Motor neuron (in vitro differentiated cells): ENCODE measurements around the gene BTRC. TPM values are rescaled to one million over a fixed set of nuclear protein-coding genes. Genes with fewer than 3 reads are reported as not detected.

Source experiments
- ATAC-seq, 8 experiments: fragments of 200-7000 bp; cut with Tn5 transposase; replicated peaks in 6 of 8; 2 replicates each; pipeline ENCODE4 v1.8.0; 2021; ENCODE audit warnings: mild to moderate bottlenecking in 8 of 8, moderate library complexity in 8 of 8
- H3K27ac ChIP-seq, 2 donors: fragments of 250-450 bp; sonication (Bioruptor Pico); 2 replicates each; pipeline ENCODE4 v1.9.0; 2021; ENCODE audit warnings: antibody characterized with exemption in 2 of 2, mild to moderate bottlenecking in 2 of 2, moderate library complexity in 1 of 2
- H3K4me1 ChIP-seq, 2 donors: fragments of 250-450 bp; sonication (Bioruptor Pico); replicated peaks in 1 of 2; 2 replicates each; pipeline ENCODE4 v1.6.1; 2021; ENCODE audit warnings: antibody characterized with exemption in 2 of 2, mild to moderate bottlenecking in 2 of 2, moderate library complexity in 1 of 2
- H3K4me3 ChIP-seq, 5 donors: fragments of 250-450 bp; sonication (Bioruptor Pico); 2 replicates each; pipeline ENCODE4 v1.9.0; 2021; ENCODE audit warnings: antibody characterized with exemption in 5 of 5, mild to moderate bottlenecking in 5 of 5, moderate library complexity in 4 of 5
- WGBS, 10 experiments: fragments of 450-650 bp; shearing (Covaris generic); methylation state at CpG; one replicate each; pipeline ENCODE4 v1.0.0; 2022; 5-methylcytosine and 5-hydroxymethylcytosine counted together
- in situ Hi-C, 9 experiments: fragments of 400-800 bp; cut with MboI; loops; one replicate each; pipeline ENCODE4 v1.15.0; 2021; ENCODE audit warnings: low sequenced_read_pairs in 9 of 9, low pct_unique_long_range_greater_than_20kb in 2 of 9; ENCODE audit not compliant: unreplicated experiment in 9 of 9
- total RNA-seq, 8 experiments: library from RNA; unstranded; fragments of 300-600 nt; gene quantifications; 2 replicates each; pipeline versions ENCODE4 v1.2.3 to v1.2.4, GENCODE V29; 2022

The BTRC gene
- total RNA-seq, 8 experiments from 2014 or later: 18.5 to 27.5 (median 20.1) TPM

DNA sequence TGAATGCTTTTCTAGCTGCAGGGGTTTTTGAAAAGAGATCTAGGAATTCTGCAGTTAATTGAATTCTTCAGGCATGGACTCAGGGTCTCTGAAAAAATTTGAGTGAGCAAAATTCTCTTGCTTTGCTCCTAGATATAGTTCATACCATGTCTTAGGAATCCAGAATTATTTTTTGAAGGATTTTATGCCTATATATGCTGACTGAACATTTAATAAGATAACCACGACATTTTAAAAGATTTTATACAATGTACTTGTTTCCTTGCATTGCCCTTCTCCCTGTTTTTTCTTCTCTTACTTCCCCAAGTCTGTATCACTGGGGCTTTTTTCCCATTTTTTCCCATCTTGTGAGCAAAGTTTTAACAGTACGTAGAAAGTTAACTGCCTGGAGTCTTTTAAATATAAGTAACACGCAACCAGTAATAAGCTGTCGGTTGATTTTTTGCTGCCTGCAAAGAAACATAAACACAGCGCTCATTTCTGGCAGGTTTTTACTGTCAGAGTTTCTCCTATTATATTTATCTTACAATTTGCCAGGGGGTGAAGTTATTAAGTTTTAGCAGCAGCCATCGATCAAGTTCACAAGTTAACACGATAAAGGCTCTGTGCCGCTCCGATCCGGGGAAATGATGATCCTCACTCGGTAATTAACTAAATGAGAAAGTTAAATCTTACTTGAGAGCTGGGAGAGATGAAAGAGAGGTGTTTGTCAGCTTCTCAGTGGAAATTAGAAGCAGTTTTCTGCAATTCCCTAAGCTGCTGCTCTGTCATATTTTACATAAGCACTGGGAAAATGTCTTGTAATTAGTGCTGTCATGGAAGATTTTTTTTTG is 153.1 kb downstream of the BTRC start:
- in situ Hi-C loops: no loop called here
- ATAC-seq: no peak
- Histone ChIP-seq H3K4me1 (no peaks in the 10 kb centered on the region), H3K4me3 (no peak overlapping the region), H3K27ac (no peak overlapping the region)
- WGBS, 10 experiments: 50 to 85% (median 73%) methylated on average over 2 to 11 of the region's 11 CpGs

DNA sequence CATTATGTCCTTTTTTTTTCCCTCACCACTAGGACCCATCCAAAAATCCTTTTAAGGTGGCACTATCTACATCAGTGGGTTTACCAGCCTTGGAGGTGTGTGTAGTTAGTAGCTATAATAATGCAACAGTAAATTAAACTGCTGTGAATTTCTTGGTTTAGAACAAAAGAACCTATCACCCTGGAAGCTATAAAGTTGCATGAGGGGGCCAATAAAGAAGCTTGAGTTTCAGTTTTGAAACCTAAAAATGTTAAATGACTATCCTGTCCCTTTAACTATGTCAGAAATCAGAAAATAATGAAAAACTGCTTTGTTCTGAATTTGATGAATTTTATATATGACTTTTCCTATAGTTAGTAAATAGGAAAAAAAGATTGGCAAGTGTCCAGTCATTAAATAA is 153.9 kb downstream of the BTRC start:
- in situ Hi-C loops: no loop called here
- Histone ChIP-seq H3K27ac (no peak overlapping the region), H3K4me3 (no peak overlapping the region), H3K4me1 (peaks cover 3 to 4% of the 10 kb centered on the region in 2 donors)
- no peak for ATAC-seq

GRCh38 chr10:101511938-101512337 is 158.0 kb downstream of the BTRC start:
- in situ Hi-C loops: no loop called here
- H3K4me3 ChIP-seq: no peak overlapping the region
- H3K4me1 ChIP-seq: peaks cover 3 to 4% of the 10 kb centered on the region in 2 donors
- ATAC-seq: no peak
- no peak overlapping the region for H3K27ac ChIP-seq

- no peak overlapping the region for H3K4me3 ChIP-seq
- no peak overlapping the region for H3K27ac ChIP-seq
- in situ Hi-C loops: no loop called here
- H3K4me1 ChIP-seq: peaks cover 3 to 4% of the 10 kb centered on the region in 2 donors
- peak in 5 of 8 experiments; percentile 32 to 65 (median 35) for ATAC-seq
Measured at GRCh38 chr10:101512738-101513137, 158.8 kb downstream of the BTRC start.

DNA sequence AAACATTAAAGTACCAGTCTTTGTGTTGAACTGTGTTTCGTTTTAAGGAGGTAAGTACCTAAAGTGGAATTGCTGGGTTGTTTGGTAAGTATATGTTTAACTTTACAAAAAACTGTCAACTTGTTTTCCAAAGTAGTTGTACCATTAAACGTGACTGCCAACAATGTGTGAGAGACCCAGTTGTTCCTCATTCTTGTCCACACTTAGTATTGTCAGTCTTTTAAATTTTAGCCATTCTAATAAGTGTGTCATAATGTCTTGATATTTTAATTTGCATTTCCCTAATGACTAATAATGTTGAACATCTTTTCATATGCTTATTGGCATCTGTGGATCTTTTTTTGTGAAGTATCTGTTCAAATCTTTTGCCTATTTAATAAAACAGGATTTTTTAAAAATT is 159.8 kb downstream of the BTRC start:
- ATAC-seq: no peak
- in situ Hi-C loops: no loop called here
- 40 to 100% (median 87%) methylated on average over 1 to 2 of the region's 2 CpGs; no CpG with 5 or more reads in 1 of the 10 experiments for WGBS, 10 experiments
- Histone ChIP-seq H3K27ac (no peak overlapping the region), H3K4me3 (no peak overlapping the region), H3K4me1 (peaks cover 3 to 4% of the 10 kb centered on the region in 2 donors)

DNA sequence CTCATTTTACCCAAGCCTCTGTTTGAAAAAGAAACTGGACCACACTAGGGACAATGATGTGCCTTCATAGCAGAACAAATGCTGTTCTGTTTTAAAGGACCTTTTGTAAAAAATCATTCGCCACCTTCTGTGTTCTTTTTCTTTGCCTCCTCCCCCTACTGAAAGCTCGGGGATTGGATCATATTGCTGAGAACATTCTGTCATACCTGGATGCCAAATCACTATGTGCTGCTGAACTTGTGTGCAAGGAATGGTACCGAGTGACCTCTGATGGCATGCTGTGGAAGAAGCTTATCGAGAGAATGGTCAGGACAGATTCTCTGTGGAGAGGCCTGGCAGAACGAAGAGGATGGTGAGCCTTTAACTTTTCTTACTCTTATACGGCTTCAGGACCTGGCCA is 171.9 kb downstream of the BTRC start:
- ATAC-seq: no peak
- WGBS, 10 experiments: 80 to 100% (median 97%) methylated on average over 1 to 6 of the region's 6 CpGs; no CpG with 5 or more reads in 1 of the 10 experiments
- Histone ChIP-seq H3K4me1 (no peaks in the 10 kb centered on the region), H3K4me3 (no peak overlapping the region), H3K27ac (no peak overlapping the region)
- in situ Hi-C loops: no loop called here

DNA sequence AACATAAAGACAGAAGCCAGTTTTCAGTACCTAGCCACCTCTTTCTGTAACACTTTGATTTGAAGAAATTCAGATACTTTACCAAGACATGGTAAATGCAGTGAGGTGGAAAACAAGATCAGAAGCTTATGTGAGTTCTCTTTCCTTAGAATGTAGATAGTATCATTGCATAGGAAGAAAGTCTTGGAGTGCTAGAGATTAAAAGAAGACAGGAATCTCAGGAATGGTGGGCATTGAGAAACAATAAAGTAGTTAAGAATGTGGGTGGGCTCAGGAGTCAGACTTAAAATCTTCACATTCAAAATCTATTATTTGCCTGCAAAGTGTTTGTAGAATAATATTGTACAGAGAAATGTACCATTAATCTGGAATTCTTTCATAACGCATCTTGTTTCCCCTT is 175.2 kb downstream of the BTRC start:
- 80 to 100% (median 100%) methylated on average over 1 of the region's 1 CpG; no CpG with 5 or more reads in 1 of the 10 experiments for WGBS, 10 experiments
- ATAC-seq: no peak

GRCh38 chr10:101529725-101530553 is 176.0 kb downstream of the BTRC start:
- H3K27ac ChIP-seq: no peak overlapping the region
- in situ Hi-C loops: no loop called here
- H3K4me1 ChIP-seq: no peaks in the 10 kb centered on the region
- H3K4me3 ChIP-seq: no peak overlapping the region
- 29 to 100% (median 86%) methylated on average over 1 to 3 of the region's 4 CpGs; no CpG with 5 or more reads in 3 of the 10 experiments for WGBS, 10 experiments
- peak in 1 of 8 experiments; percentile 78 for ATAC-seq

More for the DNA sequence above, 175.2 kb downstream of the BTRC start:
- Histone ChIP-seq H3K4me1 (no peaks in the 10 kb centered on the region), H3K27ac (no peak overlapping the region), H3K4me3 (no peak overlapping the region)
- in situ Hi-C loops: no loop called here

DNA sequence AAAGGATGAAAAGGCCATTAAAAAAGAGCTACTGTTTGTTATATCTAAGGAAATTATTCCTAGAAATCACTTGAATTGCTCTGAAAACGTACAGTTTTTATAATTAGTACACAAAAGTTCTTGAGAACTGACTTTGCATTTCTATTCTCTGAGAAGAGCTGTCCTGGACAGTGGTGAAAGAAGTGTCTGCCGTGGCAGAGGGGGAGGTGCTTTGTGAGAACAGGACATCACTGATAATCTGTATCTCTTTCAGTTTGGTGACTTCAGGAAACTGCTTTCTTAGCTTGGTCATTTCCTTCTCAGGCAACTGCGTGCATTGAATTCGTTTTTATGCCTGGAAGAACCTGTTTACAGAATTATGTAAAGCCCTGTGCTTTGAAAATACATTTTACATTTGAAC is 182.0 kb downstream of the BTRC start:
- H3K27ac ChIP-seq: no peak overlapping the region
- H3K4me3 ChIP-seq: no peak overlapping the region
- WGBS, 10 experiments: 20 to 90% (median 61%) methylated on average over 1 to 4 of the region's 4 CpGs
- ATAC-seq: no peak
- H3K4me1 ChIP-seq: peaks cover 0 to 2% of the 10 kb centered on the region in 2 donors
- in situ Hi-C loops: no loop called here

- no peak overlapping the region for H3K4me3 ChIP-seq
- in situ Hi-C loops: no loop called here
- peak in 2 of 8 experiments; percentile 26 to 36 for ATAC-seq
- peaks cover 0 to 2% of the 10 kb centered on the region in 2 donors for H3K4me1 ChIP-seq
- no peak overlapping the region for H3K27ac ChIP-seq
Measured at GRCh38 chr10:101536800-101537199, 182.8 kb downstream of the BTRC start.

DNA sequence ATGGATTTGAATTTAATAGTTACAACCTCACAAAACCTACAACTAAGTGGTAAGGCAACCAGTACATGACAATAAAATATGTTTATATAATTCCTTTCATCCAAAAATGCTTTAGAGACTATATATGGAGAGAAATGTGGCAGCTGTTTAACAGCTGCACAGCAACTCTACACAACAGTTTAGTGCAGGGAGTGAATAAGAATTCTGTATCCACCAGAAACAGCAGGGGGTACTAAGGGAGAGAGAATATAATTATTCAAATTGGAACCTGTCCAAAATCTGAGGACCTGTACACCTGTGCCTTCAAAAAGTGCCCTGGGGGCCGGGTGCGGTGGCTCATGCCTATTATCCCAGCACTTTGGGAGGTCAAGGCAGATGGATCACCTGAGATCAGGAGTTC is 184.5 kb downstream of the BTRC start:
- in situ Hi-C loops: no loop called here
- 90 to 95% methylated on average over 2 of the region's 2 CpGs; no CpG with 5 or more reads in 8 of the 10 experiments for WGBS, 10 experiments
- Histone ChIP-seq H3K27ac (no peak overlapping the region), H3K4me3 (no peak overlapping the region), H3K4me1 (peaks cover 0 to 2% of the 10 kb centered on the region in 2 donors)
- ATAC-seq: no peak

- ATAC-seq: peak in 1 of 8 experiments; percentile 56
- in situ Hi-C loops: no loop called here
- Histone ChIP-seq H3K27ac (no peak overlapping the region), H3K4me1 (no peaks in the 10 kb centered on the region), H3K4me3 (no peak overlapping the region)
Measured at GRCh38 chr10:101545898-101546297, 191.9 kb downstream of the BTRC start.

- ATAC-seq: no peak
- WGBS, 10 experiments: 100% methylated on average over 1 to 2 of the region's 2 CpGs; no CpG with 5 or more reads in 8 of the 10 experiments
- Histone ChIP-seq H3K27ac (no peak overlapping the region), H3K4me1 (peaks cover 0 to 10% of the 10 kb centered on the region in 2 donors), H3K4me3 (no peak overlapping the region)
- in situ Hi-C loops: loop anchor here in 5 of 9 experiments (25.0 kb wide), 2 partner anchors 239 to 339 kb away; no protein-coding TSS in a partner anchor
Measured at GRCh38 chr10:101550965-101551364, 197.0 kb downstream of the BTRC start.
